CD4-positive, alpha-beta T cell treated with Interleukin-2 at 100 ng/mL for 4 hours (primary cell): ENCODE results near the gene MMS22L.

ENCODE experiments used
- DNase-seq: peaks from one replicate; pipeline ENCODE4 v3.0.0-alpha.2; 2020; ENCODE audit warnings: low spot score

Gene MMS22L

DNA sequence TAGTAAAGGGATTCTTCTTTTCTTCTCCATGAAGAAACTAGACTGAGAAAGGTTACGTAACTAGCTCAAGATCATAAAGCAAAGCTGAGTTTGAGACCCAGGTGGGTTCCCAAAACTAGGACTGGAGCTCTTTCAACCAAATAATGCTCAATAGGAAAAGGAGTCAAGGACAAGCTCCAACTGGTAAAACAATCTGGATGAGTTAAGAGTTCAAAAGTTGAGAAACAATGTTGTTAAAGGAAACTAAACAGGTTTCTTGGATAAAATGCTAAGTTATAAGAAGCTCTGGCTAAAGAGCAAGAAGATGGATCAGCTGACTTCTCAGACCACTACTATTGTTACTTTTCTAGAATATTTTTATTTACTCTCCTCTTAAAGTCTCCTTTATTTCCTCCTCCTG lies 137.3 kb downstream of the MMS22L start:
- DNase-seq: no peak

DNA sequence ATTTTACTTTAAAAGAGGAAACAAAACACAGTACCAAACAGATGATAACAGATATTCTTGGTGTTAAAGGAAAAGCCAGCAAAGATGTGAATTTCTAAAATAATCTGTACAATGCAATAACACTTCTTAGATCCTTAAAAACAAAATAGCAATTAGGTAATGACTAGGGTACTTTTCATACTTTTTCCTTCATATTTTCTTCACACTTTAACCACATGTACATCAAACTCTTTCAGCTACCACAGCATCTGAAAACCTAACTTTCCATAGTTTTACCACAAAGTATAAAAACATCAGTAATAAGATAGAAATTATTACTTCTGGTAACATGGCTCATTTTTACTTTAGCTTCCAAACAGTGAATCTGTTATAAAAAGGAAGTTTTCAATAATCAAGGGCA lies 141.3 kb downstream of the MMS22L start:
- DNase-seq: no peak

DNA sequence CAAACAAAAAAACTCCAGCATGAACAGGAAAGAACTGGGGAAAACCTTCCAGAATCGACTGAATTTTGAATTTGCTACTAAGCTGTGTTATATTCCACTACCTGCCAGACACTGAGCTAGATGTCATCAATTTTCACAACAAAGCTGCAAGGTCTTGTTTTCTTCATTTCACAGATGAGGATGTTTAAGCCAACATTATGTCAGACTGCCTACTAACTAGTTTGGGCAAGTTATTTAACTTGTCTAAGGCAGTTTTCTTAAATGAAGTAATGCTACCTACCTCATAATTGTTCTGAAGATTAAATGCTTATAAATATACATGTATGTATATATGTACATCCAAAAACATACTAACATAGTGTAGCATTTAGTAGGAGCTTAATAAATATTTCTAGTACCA lies 144.4 kb downstream of the MMS22L start:
- DNase-seq: no peak

DNA sequence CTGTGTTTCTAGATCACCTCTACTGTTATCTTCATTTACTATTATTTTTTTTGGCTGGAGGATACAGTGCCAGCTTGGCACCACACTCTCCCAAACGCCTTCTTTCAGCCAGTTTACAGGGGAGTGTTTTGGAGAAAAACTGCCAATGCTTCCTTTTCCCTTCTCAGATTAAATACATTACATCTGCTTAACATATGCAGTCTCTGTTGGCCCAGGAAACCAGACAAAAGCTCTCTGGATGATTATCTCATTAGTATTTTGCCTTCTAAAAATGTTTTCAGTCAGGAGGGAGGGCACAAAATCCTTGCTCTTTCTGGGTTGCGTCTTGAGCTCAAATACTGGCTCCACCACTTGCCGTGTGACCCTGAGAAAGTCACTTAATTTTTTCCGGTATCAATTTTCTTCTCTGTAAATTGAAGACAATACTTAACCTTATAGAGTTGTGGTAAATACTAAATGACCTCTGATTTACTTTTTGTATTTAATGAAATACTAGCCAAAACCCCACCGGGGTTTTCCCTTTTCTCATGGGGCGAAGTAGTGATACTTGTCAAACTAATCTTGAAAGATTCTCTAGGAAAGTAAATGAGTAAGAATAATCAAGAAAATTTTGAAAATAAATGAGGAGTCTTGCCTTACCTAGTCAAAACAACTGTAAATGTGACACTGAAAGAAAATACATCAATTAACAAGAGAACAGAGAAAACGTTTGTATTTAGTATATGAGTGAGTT lies 146.2 kb downstream of the MMS22L start:
- no peak for DNase-seq

DNA sequence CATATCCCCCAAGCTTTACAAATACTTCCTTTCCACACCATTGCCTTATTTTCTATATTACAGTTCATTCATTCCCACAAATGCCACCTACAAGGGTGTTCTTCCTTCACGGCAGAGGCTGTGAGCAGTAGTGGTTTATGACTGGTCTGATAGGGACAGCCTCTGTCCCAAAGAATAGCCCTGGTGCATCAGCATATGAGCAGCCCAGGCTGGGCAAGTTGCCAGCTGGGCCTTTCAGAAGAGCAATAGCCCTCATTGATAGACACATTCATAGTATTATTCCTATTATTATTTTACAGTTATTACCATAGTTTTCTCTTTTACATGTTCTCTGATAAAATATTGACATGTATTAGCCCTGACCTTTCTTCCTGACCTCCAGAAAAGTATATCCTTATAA lies 149.9 kb downstream of the MMS22L start:
- no peak for DNase-seq

DNA sequence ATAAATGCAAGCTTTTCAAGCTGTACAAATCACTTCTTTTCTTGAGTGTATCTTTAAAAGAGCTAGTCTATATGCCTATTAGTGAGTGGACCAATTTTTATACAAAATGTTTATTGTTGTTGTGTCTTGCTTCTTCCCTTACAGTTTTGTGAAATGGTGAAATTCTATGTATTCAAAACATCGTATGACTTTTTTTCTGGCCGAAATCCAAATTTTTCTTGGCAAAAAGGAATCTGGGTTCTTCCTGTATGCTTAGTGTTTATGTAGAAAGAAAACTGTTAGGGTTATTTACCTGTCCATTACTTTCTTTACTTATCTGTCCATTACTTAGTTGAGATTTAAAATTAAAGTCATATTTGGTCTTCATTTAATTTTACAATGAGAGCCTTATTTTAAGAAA lies 153.9 kb downstream of the MMS22L start:
- no peak for DNase-seq

DNA sequence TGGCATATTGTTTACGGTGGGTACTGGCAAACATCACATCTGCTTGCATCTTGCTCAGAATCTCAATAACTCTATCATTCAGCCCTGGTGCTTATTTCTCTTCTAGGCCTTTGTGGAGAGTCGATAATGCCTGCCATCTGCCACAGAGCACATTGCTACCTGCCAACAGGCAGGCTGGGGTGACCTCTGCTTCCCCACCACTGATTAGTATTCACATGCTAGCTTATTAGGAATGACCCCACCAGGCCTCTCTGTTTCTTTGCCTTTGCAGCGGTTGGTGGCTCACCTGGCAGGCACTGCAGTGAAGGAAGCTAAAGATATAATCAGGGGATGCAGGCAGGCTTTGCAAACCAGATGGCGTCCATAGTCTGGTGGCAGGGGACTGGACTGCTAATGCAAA lies 154.5 kb downstream of the MMS22L start:
- DNase-seq: no peak

DNA sequence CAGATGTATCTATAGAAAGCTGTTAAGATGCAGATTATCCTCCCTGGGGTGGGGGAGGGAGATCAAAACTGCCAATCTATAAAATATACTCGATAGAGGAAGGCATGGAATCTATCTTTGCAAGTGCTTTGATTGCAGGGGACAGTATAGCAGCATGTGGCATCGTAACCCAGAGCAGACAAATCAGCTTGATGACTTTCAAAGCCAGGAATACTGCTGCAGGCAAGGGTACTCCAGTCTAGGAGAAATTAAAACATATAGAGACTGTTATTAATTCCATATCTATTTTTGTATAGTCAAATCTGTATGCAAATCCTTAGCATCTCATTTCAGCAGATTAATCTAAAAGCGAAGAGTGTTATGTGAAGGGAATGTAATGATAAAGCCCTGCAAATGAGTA lies 159.4 kb downstream of the MMS22L start:
- no peak for DNase-seq

DNA sequence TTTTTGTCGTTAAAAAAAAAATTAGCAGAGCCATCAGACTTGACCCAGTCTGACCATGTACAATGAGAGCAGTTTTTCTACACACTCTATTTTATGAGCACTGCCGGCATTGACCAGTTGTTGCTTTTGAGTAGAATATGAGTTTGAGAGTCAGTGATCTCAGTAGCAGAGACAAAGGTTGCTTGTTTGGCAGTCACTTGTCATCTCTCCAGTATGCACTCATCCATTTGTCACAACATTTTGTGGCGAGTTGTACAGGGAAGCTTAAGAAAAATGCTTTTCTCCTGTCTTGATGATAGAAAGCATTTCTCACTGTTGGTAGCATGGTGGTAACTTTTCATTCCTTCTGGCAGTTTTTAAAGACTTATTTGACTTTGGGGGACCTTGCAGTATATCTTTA lies 159.9 kb downstream of the MMS22L start:
- no peak for DNase-seq

DNA sequence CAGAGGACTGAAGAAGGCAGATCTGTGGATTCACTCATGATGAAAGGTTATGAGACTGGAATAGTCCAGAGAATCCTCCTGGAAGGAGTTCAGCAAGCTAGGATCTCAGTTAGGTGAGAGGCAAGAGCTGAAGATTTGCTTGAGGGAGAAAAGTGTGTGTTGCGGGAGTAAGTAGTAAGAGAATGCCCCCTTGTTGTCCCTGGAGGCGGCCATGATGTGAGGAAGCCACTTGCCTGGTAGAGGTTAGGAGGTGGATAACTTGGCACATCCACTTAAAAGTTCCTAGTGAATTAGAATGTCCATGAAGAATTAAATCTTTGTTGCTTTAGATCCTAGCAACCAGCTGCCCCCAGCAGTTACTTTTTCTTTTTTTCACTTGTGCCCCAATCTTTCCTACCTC lies 162.5 kb downstream of the MMS22L start:
- no peak for DNase-seq

DNA sequence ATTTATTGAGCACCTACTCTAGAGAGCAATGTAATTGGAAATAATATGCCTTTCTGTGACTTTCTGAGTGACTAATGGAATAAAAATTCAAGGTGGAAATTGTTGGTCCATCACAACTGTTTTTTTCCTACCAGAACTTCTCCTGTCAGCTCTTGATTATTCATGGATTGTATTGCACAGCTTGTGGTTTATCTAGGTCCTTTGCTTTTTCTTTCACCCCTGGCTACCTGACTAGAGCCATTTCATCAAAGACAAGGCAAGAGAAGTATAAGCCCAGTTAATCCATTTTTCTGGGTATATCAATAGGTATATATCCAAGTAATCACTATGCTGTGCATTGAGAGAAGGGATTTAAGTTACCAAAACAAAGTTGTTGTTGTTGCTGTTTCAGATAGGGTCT lies 168.4 kb downstream of the MMS22L start:
- no peak for DNase-seq

DNA sequence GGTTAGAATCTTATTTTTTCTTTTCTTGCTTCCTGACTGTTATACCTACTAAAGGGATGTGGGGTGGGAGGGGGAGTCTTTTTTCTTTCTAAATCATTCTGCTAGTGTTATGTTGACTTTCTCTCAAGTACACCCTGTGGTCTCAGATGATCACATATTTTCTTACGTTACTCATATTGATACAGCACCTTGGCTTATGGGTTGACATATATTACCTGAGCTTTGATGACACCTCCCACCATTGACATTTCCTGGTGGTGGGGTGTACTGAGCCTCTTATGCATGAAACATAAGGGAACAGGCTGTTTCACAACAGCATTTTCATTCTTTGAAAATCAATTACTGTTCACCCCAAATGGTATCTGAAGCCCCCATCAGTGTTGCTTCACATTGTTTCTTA lies 169.8 kb downstream of the MMS22L start:
- no peak for DNase-seq

DNA sequence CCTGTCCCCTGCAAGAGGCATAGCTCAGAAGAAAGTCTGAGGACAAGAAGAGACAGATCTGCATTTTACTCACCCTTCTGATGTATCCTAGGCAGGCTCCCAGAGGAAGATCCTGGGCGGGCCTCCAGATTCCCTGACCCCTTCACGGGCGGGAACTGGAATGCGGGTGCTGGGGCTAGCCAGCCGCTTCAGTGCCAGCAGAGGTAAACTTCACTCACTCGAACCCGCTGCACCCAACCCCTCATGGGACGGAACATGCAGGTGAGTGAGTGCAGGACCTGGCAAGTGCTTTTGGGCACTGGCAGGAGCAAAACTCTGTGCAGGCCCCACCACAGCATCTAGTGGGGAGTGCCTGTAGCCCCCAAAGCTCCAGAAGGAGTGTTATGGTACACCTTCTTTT lies 171.8 kb downstream of the MMS22L start:
- DNase-seq: no peak

DNA sequence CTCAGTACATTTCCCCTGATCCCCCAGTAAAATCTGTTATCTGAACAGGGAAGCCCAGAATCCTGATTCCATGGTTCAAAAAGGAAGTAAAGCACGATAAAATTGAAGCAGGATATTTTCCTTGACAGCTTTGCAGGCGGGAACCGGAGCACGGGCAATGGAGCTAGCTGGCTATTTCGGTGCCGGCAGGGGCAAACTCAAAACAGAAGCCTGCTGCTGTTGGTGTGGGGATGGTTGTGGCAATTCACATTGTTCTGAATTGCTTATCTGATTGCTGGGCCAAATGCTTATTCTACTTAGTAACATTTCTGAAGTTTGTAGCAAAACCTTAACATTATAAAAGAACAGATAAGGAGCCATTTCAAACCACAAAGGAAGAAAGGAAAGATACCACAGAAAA lies 172.4 kb downstream of the MMS22L start:
- DNase-seq: no peak

DNA sequence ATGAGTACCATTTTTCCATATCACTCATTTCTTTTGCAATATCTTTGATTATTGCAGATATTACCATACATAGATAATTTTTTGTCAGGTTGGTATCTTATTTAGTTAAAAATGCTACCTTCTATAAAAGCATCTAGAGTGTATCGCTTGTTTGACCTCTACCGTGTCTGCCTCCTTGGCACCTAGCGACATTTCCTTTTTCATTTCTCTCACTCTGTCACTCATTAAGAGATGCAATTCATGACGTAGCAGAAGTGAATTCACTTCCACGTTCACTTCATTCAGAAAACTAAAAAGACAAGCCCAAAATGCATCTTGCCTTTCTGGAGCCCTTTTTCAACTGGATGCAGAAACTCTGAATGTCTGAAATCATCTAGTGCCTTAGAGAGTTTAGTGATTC lies 172.9 kb downstream of the MMS22L start:
- DNase-seq: no peak

DNA sequence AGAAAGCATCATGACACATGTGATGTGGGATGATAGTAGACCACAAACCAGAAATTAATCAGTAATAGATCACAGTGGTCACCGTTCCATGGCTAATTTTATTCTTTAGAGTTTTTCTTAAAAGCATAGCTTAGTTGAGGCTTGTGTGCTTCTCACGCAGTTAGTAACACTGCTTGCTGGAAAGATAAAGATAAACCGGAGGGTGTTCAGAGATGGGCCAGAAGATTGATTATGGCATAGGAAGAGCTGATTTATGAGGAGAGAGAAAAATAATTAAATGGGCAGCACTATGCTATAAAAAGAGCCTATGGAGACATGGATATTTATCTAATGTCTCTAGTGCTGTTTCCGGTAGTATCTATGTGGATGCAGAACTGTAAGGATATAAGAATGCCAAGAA lies 173.6 kb downstream of the MMS22L start:
- no peak for DNase-seq

DNA sequence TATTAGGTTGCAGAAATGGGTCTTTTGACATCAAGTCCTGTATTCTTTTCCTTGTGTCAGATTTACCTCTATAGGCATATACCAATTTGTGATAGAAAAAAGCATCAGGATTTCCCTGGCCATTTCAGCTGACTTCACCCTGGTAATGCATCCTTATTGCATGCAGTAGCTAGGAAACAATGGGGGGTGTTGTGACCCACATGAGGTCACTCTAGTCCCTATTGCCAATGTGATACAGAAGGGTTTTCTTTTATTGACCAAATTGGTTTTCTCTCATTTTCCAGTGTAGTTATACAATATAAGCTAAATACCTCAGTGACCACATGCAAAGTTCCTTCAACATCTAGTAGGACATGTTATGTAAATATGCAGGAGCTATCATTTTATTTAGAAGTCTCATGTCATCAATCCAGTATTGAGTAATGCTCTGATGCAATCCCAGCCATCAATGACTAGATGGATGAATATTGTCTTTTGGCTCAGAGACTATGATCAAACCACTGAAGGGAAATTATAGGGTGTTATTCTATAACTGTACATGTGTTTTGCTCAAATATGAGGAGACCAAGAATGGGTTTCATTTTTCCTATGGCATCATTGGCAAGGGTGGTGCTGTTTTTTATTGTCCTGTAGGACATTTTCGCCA lies 180.7 kb downstream of the MMS22L start:
- DNase-seq: no peak

DNA sequence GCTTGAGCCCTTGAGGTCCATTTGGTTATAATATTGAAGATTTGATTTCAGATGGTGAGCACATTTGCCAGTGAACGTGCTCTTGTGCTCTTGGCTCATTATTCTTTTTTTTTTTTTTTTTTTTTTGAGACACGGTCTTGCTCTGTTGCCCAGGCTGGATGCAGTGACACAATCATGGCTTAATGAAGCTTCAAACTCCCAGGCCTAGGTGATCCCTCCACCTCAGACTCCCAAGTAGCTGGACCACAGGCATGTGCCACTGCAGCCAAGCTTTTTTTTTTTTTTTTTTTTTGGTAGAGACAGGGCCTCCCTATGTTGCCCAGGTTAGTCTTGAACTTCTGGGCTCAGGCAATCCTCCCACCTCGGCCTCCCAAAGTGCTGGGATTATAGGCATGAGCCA lies 182.3 kb downstream of the MMS22L start:
- DNase-seq: no peak

DNA sequence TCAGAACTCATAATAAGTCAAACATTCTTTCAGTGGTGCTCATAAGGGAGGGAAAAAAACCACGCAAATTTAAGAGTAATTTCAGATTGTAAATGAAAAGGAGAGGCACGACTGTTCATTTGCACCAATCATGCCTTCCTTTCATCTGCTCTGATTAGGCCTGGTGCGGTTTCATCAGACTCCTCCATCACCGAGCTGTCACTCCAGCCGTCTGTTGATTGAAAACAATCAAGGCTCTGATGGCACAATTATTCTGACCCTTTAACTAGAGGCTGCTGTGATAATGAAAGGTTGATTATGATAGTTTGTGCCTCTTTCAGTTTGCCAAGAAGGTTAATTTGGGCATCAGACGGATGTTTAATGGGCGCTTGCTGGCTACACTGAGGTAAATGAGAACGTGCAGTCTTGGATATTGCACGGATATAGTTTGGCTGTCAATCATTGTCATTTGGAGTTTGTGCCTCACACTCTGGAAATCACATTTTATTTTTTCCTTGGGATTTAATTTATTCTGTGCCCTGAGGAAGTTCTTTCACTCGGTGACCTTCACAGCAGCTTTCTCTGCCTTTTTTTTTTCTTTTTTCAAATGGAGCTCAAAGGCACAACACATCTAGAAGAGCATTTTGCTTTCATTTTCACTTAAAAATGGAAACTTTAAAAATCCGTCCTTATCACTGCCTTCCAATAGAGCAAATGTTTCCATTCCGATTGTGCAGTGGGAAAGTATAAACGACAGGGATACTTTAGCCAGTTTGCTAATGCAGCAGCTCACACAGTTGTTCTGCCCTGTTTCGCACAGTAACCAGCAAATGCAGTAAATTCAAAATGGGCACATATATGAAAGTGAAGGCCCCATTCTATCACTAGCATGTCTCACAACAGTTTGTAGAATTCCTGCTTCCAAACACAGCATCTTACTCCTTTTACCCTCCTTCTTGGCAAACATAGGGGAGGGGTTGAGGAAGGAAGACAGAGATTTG lies 185.7 kb downstream of the MMS22L start:
- DNase-seq: no peak

DNA sequence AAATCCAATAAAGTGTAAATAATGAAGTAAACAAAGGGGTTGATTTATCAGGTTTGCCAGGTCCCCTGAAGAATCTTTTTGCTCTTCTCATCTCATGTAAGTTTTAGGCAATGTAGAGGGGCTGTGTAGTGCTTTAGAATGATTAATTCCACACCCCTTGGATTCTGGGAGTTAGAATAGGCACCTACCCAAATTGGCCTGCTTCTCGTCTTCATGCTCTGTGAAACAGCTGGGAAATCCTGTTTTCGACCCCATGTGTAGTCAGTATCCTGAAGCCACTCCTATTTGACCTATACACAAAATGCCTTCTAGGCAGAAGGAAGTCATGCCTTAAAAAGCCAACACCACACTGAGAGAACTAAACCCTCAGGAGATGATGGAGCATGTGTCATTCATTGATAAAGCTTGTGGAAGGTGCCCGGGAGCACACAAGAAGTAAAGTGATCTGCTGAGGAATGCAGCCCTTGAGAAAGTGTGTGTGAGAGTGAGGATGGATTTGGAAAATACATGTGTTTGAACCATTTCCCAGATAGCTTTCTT lies 187.6 kb downstream of the MMS22L start:
- DNase-seq: no peak

DNA sequence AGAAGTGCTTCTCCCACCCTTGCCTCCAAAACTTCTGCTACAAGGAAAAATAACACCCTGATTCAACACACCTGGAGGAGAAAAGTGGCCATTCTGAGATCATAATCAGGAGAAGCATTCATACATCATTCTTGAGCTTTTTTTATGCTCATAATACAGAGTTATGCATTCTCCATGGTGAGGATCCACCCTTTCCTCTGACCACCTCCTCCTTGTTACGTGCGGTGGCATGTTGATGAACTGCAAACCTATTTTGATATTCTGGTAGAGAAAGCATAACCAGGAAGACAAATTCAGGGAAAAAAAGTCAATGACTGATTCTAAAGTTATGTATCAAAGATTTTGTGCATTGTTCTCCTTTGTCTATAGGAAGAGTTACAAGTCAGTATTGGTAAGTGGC lies 188.6 kb downstream of the MMS22L start:
- DNase-seq: no peak

DNA sequence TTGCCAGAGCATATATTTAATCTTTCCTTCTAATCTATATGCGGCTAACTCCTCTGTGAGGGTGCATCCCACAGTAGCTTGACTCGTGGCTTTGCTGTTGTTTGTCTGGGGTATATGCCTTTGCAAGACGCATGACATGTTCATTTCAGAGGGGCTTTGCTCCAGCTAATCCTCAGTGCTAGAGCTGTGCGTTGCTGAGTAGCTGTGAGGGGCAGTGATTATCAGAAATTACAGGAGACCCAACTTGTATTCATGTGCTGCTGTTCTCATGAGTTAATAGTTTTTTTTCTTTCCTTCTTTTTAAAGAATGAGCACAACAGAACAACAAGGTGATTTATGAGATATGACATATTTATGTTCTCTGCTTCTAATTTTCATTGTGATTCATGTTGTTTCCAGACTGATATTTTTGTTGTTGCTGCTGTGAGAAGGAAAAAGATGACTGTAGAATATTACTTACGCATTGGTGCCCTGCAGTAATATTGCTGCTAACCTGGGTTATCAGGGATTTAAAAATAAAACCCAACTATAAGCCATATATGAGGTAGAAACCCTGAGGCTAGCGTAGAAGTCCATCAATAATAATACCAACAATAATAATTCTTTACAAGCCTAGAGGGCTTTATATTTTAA lies 190.2 kb downstream of the MMS22L start:
- no peak for DNase-seq
